HepG2 (cell line): ENCODE data around the gene NEU1. TPM values are rescaled to one million over a fixed set of nuclear protein-coding genes. Genes with fewer than 3 reads are reported as not detected.
A peak's percentile ranks its signal among the peaks of the same experiment; 100 is the strongest.

Experiments
- AHR ChIP-seq: IDR thresholded peaks from 2 replicates; pipeline ENCODE4 v1.6.1; 2018; ENCODE audit warnings: missing genetic modification reagents, missing compliant biosample characterization
- ARNTL ChIP-seq: sonication (generic); formaldehyde crosslinking; IDR thresholded peaks from 2 replicates; pipeline ENCODE4 v1.4.0; 2020; ENCODE audit warnings: mild to moderate bottlenecking, missing genetic modification reagents
- MED1 ChIP-seq: sonication (generic); formaldehyde crosslinking; IDR thresholded peaks from 2 replicates; pipeline ENCODE4 v1.4.0; 2020; ENCODE audit warnings: missing genetic modification reagents
- NFE2L1 ChIP-seq: sonication (generic); formaldehyde crosslinking; IDR thresholded peaks from 2 replicates; pipeline ENCODE4 v1.4.0; 2020; ENCODE audit warnings: missing genetic modification reagents, mild to moderate bottlenecking, borderline replicate concordance
- NR1H2 ChIP-seq: sonication (generic); formaldehyde crosslinking; IDR thresholded peaks from 2 replicates; pipeline ENCODE4 v1.8.1; 2022; ENCODE audit warnings: low read depth, missing genetic modification reagents, borderline replicate concordance
- PHF21A ChIP-seq: sonication (generic); formaldehyde crosslinking; IDR thresholded peaks from 2 replicates; pipeline ENCODE4 v1.5.0; 2020; ENCODE audit warnings: mild to moderate bottlenecking, missing genetic modification reagents
- SETDB1 ChIP-seq: sonication (generic); formaldehyde crosslinking; IDR thresholded peaks from 2 replicates; pipeline ENCODE4 v1.5.1; 2020; ENCODE audit warnings: missing genetic modification reagents, mild to moderate bottlenecking, borderline replicate concordance
- SMC3 ChIP-seq: IDR thresholded peaks from 2 replicates; pipeline ENCODE4 v1.6.1; 2011; ENCODE audit warnings: low read length, improper control_type of control experiment
- STAT5B ChIP-seq: sonication (generic); formaldehyde crosslinking; IDR thresholded peaks from 2 replicates; pipeline ENCODE4 v1.4.0; 2020; ENCODE audit warnings: missing genetic modification reagents
- TAF15 ChIP-seq: fragments of 200-400 bp; formaldehyde crosslinking; IDR thresholded peaks from one replicate; pipeline ENCODE4 v1.6.1; 2018; ENCODE audit warnings: mild to moderate bottlenecking, low read depth, low read length; ENCODE audit not compliant: poor library complexity, severe bottlenecking
- TARDBP ChIP-seq: sonication (generic); formaldehyde crosslinking; IDR thresholded peaks from 2 replicates; pipeline ENCODE4 v1.8.0; 2022; ENCODE audit warnings: mild to moderate bottlenecking, missing genetic modification reagents
- ZC3H4 ChIP-seq: sonication (generic); formaldehyde crosslinking; IDR thresholded peaks from 2 replicates; pipeline ENCODE4 v1.4.0; 2020; ENCODE audit warnings: missing genetic modification reagents, borderline replicate concordance
- ZFP41 ChIP-seq: sonication (generic); formaldehyde crosslinking; IDR thresholded peaks from 2 replicates; pipeline ENCODE4 v1.4.0; 2020; ENCODE audit warnings: mild to moderate bottlenecking, missing genetic modification reagents, borderline replicate concordance
- ZNF296 ChIP-seq: sonication (generic); formaldehyde crosslinking; conservative IDR thresholded peaks from 2 replicates; pipeline ENCODE4 v1.5.0; 2020; ENCODE audit warnings: mild to moderate bottlenecking, missing genetic modification reagents
- ZNF550 ChIP-seq: sonication (generic); formaldehyde crosslinking; IDR thresholded peaks from 2 replicates; pipeline ENCODE4 v1.4.0; 2020; ENCODE audit warnings: mild to moderate bottlenecking, missing genetic modification reagents, borderline replicate concordance
- ZNF552 ChIP-seq: sonication (generic); formaldehyde crosslinking; IDR thresholded peaks from 2 replicates; pipeline ENCODE4 v1.9.0; 2022; ENCODE audit warnings: missing genetic modification reagents, mild to moderate bottlenecking, borderline replicate concordance
- ZNF556 ChIP-seq: sonication (generic); formaldehyde crosslinking; IDR thresholded peaks from 2 replicates; pipeline ENCODE4 v1.4.0; 2020; ENCODE audit warnings: mild to moderate bottlenecking, missing genetic modification reagents, borderline replicate concordance
- ZNF773 ChIP-seq: sonication (generic); formaldehyde crosslinking; IDR thresholded peaks from 2 replicates; pipeline ENCODE4 v1.4.0; 2020; ENCODE audit warnings: missing genetic modification reagents, borderline replicate concordance
- ZSCAN12 ChIP-seq: sonication (generic); formaldehyde crosslinking; IDR thresholded peaks from 2 replicates; pipeline ENCODE4 v1.9.0; 2021; ENCODE audit warnings: mild to moderate bottlenecking, missing genetic modification reagents
- polyA plus RNA-seq, 8 experiments: library from polyadenylated mRNA; depleted of rRNA in 3 of 8; stranded (reverse) in 7 of 8; unstranded in 1 of 8; fragments of >200 nt; fragmentation: Illumina TruSeq in 4 of 8; extraction: Trizol in 4 of 8; gene quantifications; 2 replicates each; pipeline versions ENCODE4 v1.2.1 to v1.2.3, GENCODE V29; 2011 to 2016; ENCODE audit warnings: low read depth in 4 of 8, missing spikeins in 1 of 8, mixed read lengths in 1 of 8; ENCODE audit not compliant: insufficient read depth in 1 of 8
- total RNA-seq, 5 experiments: library from RNA; depleted of rRNA; stranded (reverse); fragments of >200 nt; fragmentation: Illumina TruSeq; extraction: Trizol; gene quantifications; 2 replicates each; pipeline ENCODE4 v1.2.3, GENCODE V29; 2016; ENCODE audit warnings: low read depth in 1 of 5
- TF ChIP-seq, protein P1 (sequence below): sonication (generic); formaldehyde crosslinking; IDR thresholded peaks from 2 replicates; pipeline ENCODE4 v1.8.1; 2023; ENCODE audit warnings: missing genetic modification reagents, mild to moderate bottlenecking, borderline replicate concordance
- TF ChIP-seq, protein P2 (sequence below): sonication (generic); formaldehyde crosslinking; IDR thresholded peaks from 2 replicates; pipeline ENCODE4 v1.5.0; 2020; ENCODE audit warnings: missing genetic modification reagents, mild to moderate bottlenecking, borderline replicate concordance
- TF ChIP-seq, protein P3 (sequence below): sonication (generic); formaldehyde crosslinking; IDR thresholded peaks from 2 replicates; pipeline ENCODE4 v1.4.0; 2020; ENCODE audit warnings: missing genetic modification reagents
- TF ChIP-seq, protein P4 (sequence below): sonication (generic); formaldehyde crosslinking; conservative IDR thresholded peaks from 2 replicates; pipeline ENCODE4 v1.8.0; 2022; ENCODE audit warnings: mild to moderate bottlenecking, moderate library complexity, missing genetic modification reagents
- TF ChIP-seq, protein P5 (sequence below): IDR thresholded peaks from 2 replicates; pipeline ENCODE4 v1.6.1; 2016
- TF ChIP-seq, protein P6 (sequence below): sonication (generic); formaldehyde crosslinking; IDR thresholded peaks from 2 replicates; pipeline ENCODE4 v1.4.0; 2020; ENCODE audit warnings: missing genetic modification reagents

The NEU1 gene
- total and polyA plus RNA-seq, 2 of the 13 experiments (the other 11 are each of a cell fraction or from before 2014, with no cell fraction given) = 215 to 297 TPM

DNA sequence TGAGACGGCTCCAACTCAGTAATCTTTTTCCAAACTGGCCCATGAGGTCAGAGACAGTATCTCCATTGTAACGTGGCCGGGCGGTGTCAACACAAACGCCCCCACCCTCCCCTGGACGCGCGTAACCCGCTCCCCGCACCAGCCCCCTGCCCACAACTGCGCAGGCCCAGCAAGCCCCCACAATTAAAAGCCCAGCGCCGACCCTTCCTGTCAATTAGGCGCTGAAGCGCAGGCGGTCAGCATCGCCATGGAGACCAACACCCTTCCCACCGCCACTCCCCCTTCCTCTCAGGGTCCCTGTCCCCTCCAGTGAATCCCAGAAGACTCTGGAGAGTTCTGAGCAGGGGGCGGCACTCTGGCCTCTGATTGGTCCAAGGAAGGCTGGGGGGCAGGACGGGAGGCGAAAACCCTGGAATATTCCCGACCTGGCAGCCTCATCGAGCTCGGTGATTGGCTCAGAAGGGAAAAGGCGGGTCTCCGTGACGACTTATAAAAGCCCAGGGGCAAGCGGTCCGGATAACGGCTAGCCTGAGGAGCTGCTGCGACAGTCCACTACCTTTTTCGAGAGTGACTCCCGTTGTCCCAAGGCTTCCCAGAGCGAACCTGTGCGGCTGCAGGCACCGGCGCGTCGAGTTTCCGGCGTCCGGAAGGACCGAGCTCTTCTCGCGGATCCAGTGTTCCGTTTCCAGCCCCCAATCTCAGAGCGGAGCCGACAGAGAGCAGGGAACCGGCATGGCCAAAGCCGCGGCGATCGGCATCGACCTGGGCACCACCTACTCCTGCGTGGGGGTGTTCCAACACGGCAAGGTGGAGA lies 47.4 kb downstream of the NEU1 start, which contains the start of the genes HSPA1A and HSPA1L (continued):
- TF ChIP-seq, protein P1, sequence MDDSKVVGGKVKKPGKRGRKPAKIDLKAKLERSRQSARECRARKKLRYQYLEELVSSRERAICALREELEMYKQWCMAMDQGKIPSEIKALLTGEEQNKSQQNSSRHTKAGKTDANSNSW (CRISPR knock-in tag) = 0 out of 2 replicates have a peak, but pooled peaks have one; percentile 38
- peak; percentile 79 for TF ChIP-seq PHF21A (CRISPR knock-in tag)
- TF ChIP-seq ZFP41 = no peak
- no peak for TF ChIP-seq ZC3H4 (CRISPR knock-in tag)
- 0 out of 2 replicates have a peak, but pooled peaks have one; percentile 28 for TF ChIP-seq ZNF552 (CRISPR knock-in tag)
- TF ChIP-seq, protein P2, sequence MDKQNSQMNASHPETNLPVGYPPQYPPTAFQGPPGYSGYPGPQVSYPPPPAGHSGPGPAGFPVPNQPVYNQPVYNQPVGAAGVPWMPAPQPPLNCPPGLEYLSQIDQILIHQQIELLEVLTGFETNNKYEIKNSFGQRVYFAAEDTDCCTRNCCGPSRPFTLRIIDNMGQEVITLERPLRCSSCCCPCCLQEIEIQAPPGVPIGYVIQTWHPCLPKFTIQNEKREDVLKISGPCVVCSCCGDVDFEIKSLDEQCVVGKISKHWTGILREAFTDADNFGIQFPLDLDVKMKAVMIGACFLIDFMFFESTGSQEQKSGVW (CRISPR knock-in tag) = no peak
- TF ChIP-seq ZSCAN12 (CRISPR knock-in tag) = no peak; the same call in 1 of the 2 replicates
- TF ChIP-seq ZNF550 (CRISPR knock-in tag) = no peak
- TF ChIP-seq ZNF556 (CRISPR knock-in tag) = no peak
- no peak for TF ChIP-seq SETDB1 (CRISPR knock-in tag)
- TF ChIP-seq ARNTL = no peak
- TF ChIP-seq TARDBP (CRISPR knock-in tag) = peak; percentile 61; the same call in 1 of the 2 replicates
- no peak for TF ChIP-seq NR1H2 (CRISPR knock-in tag)
- TF ChIP-seq AHR (CRISPR knock-in tag) = 0 out of 2 replicates have a peak, but pooled peaks have one; percentile 71
- TF ChIP-seq TAF15 = no peak
- TF ChIP-seq, protein P3, sequence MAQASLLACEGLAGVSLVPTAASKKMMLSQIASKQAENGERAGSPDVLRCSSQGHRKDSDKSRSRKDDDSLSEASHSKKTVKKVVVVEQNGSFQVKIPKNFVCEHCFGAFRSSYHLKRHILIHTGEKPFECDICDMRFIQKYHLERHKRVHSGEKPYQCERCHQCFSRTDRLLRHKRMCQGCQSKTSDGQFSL = no peak; the same call in 1 of the 2 replicates
- 0 out of 2 replicates have a peak, but pooled peaks have one; percentile 42 for TF ChIP-seq STAT5B (CRISPR knock-in tag)
- TF ChIP-seq, protein P4, sequence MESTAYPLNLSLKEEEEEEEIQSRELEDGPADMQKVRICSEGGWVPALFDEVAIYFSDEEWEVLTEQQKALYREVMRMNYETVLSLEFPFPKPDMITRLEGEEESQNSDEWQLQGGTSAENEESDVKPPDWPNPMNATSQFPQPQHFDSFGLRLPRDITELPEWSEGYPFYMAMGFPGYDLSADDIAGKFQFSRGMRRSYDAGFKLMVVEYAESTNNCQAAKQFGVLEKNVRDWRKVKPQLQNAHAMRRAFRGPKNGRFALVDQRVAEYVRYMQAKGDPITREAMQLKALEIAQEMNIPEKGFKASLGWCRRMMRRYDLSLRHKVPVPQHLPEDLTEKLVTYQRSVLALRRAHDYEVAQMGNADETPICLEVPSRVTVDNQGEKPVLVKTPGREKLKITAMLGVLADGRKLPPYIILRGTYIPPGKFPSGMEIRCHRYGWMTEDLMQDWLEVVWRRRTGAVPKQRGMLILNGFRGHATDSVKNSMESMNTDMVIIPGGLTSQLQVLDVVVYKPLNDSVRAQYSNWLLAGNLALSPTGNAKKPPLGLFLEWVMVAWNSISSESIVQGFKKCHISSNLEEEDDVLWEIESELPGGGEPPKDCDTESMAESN (CRISPR knock-in tag) = no peak
- no peak for TF ChIP-seq ZNF773 (CRISPR knock-in tag)
- TF ChIP-seq MED1 (CRISPR knock-in tag) = peak; percentile 65
- TF ChIP-seq NFE2L1 (CRISPR knock-in tag) = no peak
- no peak for TF ChIP-seq ZNF296
- no peak for TF ChIP-seq SMC3
- TF ChIP-seq, protein P5, sequence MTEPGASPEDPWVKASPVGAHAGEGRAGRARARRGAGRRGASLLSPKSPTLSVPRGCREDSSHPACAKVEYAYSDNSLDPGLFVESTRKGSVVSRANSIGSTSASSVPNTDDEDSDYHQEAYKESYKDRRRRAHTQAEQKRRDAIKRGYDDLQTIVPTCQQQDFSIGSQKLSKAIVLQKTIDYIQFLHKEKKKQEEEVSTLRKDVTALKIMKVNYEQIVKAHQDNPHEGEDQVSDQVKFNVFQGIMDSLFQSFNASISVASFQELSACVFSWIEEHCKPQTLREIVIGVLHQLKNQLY (CRISPR knock-in tag) = no peak
- TF ChIP-seq, protein P6, sequence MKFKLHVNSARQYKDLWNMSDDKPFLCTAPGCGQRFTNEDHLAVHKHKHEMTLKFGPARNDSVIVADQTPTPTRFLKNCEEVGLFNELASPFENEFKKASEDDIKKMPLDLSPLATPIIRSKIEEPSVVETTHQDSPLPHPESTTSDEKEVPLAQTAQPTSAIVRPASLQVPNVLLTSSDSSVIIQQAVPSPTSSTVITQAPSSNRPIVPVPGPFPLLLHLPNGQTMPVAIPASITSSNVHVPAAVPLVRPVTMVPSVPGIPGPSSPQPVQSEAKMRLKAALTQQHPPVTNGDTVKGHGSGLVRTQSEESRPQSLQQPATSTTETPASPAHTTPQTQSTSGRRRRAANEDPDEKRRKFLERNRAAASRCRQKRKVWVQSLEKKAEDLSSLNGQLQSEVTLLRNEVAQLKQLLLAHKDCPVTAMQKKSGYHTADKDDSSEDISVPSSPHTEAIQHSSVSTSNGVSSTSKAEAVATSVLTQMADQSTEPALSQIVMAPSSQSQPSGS (CRISPR knock-in tag) = no peak
